H1 (cell line): ENCODE data around the gene PTPRT. TPM values are rescaled to one million over a fixed set of nuclear protein-coding genes. Genes with fewer than 3 reads are reported as not detected.
A peak's percentile ranks its signal among the peaks of the same experiment; 100 is the strongest.

Source experiments
- CTCF ChIA-PET: fragments of 300-600 bp; sonication (Branson Sonifier 250); formaldehyde crosslinking; loops from one replicate; lab custom pipeline; 2021; ENCODE audit not compliant: partially characterized antibody; lab: Charles Lee
- POLR2A ChIA-PET: fragments of 300-600 bp; sonication (Branson Sonifier 250); formaldehyde crosslinking; loops from one replicate; lab custom pipeline; 2021; ENCODE audit warnings: inconsistent platforms; ENCODE audit not compliant: partially characterized antibody; lab: Charles Lee
- DNase-seq, 2 experiments: peaks; one replicate each; pipeline versions ENCODE4 v3.0.0 to v3.0.0-alpha.2; 2010 to 2022; ENCODE audit warnings: low spot score in 2 of 2, low read depth in 1 of 2, mixed read lengths in 1 of 2
- FAIRE-seq: peaks from 2 replicates; lab custom pipeline; 2011; peaks lifted over from hg19 to GRCh38; lab: Jason Lieb, UNC
- H2AFZ ChIP-seq: 2 replicates; pipeline ENCODE4 v1.8.1; 2012; ENCODE audit warnings: low read length, inconsistent platforms
- H2AK5ac ChIP-seq: 2 replicates; pipeline ENCODE4 v1.6.1; 2013; ENCODE audit warnings: low read depth, low read length
- H2BK120ac ChIP-seq: replicated peaks from 2 replicates; pipeline ENCODE3; 2013; ENCODE audit warnings: low read depth, low read length, inconsistent platforms
- H2BK12ac ChIP-seq: 2 replicates; pipeline ENCODE4 v1.6.1; 2013; ENCODE audit warnings: low read depth, low read length
- H2BK15ac ChIP-seq: 2 replicates; pipeline ENCODE4 v1.6.1; 2013; ENCODE audit warnings: low read length
- H2BK20ac ChIP-seq: 2 replicates; pipeline ENCODE4 v1.6.1; 2013; ENCODE audit warnings: low read length
- H2BK5ac ChIP-seq: 2 replicates; pipeline ENCODE4 v1.6.1; 2013; ENCODE audit warnings: low read depth, low read length
- H3K14ac ChIP-seq: 2 replicates; pipeline ENCODE4 v1.6.1; 2013; ENCODE audit warnings: inconsistent platforms; ENCODE audit not compliant: insufficient read length
- H3K18ac ChIP-seq: 2 replicates; pipeline ENCODE4 v1.6.1; 2013; ENCODE audit warnings: low read length; ENCODE audit errors: extremely low read depth
- H3K23ac ChIP-seq: 2 replicates; pipeline ENCODE4 v1.6.1; 2013; ENCODE audit warnings: inconsistent platforms; ENCODE audit not compliant: insufficient read length
- H3K23me2 ChIP-seq: 2 replicates; pipeline ENCODE4 v1.6.1; 2013; ENCODE audit warnings: low read depth, low read length
- H3K27ac ChIP-seq: 2 replicates; pipeline ENCODE4 v1.6.1; 2011; ENCODE audit warnings: low read depth, low read length, inconsistent platforms
- H3K27me3 ChIP-seq, 4 experiments: replicated peaks in 1 of 4; 1 replicate in 1 of 4; 2 replicates in 3 of 4; pipeline versions ENCODE4 v1.6.1 to v1.8.1; 2011 to 2013; ENCODE audit warnings: low read length in 3 of 4, mild to moderate bottlenecking in 3 of 4, inconsistent platforms in 2 of 4, mixed read lengths in 2 of 4, moderate library complexity in 1 of 4; ENCODE audit not compliant: control insufficient read depth in 3 of 4, insufficient read depth in 3 of 4; ENCODE audit errors: extremely low read depth in 1 of 4
- H3K36me3 ChIP-seq, 4 experiments: 2 replicates each; pipeline versions ENCODE4 v1.6.1 to v1.8.1; 2011 to 2013; ENCODE audit warnings: mild to moderate bottlenecking in 4 of 4, low read length in 3 of 4, moderate library complexity in 2 of 4, control low read depth in 1 of 4, inconsistent platforms in 1 of 4; ENCODE audit not compliant: insufficient read depth in 4 of 4, control insufficient read depth in 2 of 4
- H3K4ac ChIP-seq: replicated peaks from 2 replicates; pipeline ENCODE3; 2013; ENCODE audit warnings: low read length, low read depth, mixed read lengths, inconsistent platforms; ENCODE audit not compliant: insufficient read length
- H3K4me1 ChIP-seq, 4 experiments: replicated peaks in 1 of 4; 1 replicate in 1 of 4; 2 replicates in 3 of 4; pipeline versions ENCODE4 v1.6.1 to v1.8.1; 2011 to 2013; ENCODE audit warnings: low read length in 3 of 4, inconsistent platforms in 2 of 4, mixed read lengths in 1 of 4; ENCODE audit not compliant: insufficient read depth in 4 of 4, control insufficient read depth in 3 of 4
- H3K4me2 ChIP-seq, 2 experiments: 2 replicates each; pipeline versions ENCODE4 v1.6.1 to v1.8.1; 2011 to 2013; ENCODE audit warnings: low read depth in 2 of 2, low read length in 2 of 2, control low read depth in 1 of 2, inconsistent platforms in 1 of 2, mild to moderate bottlenecking in 1 of 2; ENCODE audit not compliant: insufficient read depth in 1 of 2
- H3K4me3 ChIP-seq, 4 experiments: fragments of 200-600, 300-600 bp in 1 of 4; sonication (generic), shearing (Covaris generic), sonication (Bioruptor Twin) in 1 of 4; 2 replicates each; pipeline versions ENCODE4 v1.5.1 to v1.8.1; 2011 to 2016; ENCODE audit warnings: low read length in 4 of 4, low read depth in 3 of 4, control low read depth in 2 of 4, inconsistent platforms in 2 of 4, mild to moderate bottlenecking in 2 of 4, mixed read lengths in 1 of 4, moderate library complexity in 1 of 4; ENCODE audit not compliant: insufficient read depth in 2 of 4; ENCODE audit errors: extremely low read depth in 1 of 4
- H3K56ac ChIP-seq: replicated peaks from 2 replicates; pipeline ENCODE3; 2013; ENCODE audit warnings: low read depth, mild to moderate bottlenecking, mixed read lengths, low read length, inconsistent platforms; ENCODE audit not compliant: insufficient read length
- H3K79me1 ChIP-seq: 2 replicates; pipeline ENCODE4 v1.6.1; 2013; ENCODE audit warnings: low read depth, low read length, control low read depth
- H3K79me2 ChIP-seq, 2 experiments: 2 replicates each; pipeline versions ENCODE4 v1.6.1 to v1.8.1; 2012 to 2013; ENCODE audit warnings: low read length in 2 of 2, mild to moderate bottlenecking in 2 of 2, inconsistent platforms in 1 of 2; ENCODE audit not compliant: insufficient read depth in 2 of 2, control insufficient read depth in 1 of 2
- H3K9ac ChIP-seq, 4 experiments: replicated peaks in 1 of 4; 1 replicate in 1 of 4; 2 replicates in 3 of 4; pipeline versions ENCODE4 v1.6.1 to v1.8.1; 2011 to 2013; ENCODE audit warnings: low read depth in 3 of 4, low read length in 3 of 4, control low read depth in 2 of 4, mild to moderate bottlenecking in 2 of 4, moderate library complexity in 2 of 4, inconsistent platforms in 1 of 4; ENCODE audit errors: extremely low read depth in 1 of 4
- H3K9me3 ChIP-seq, 2 experiments: 2 replicates each; pipeline versions ENCODE4 v1.6.1 to v1.8.1; 2012 to 2013; ENCODE audit warnings: mild to moderate bottlenecking in 2 of 2, moderate library complexity in 2 of 2, control low read depth in 1 of 2, inconsistent platforms in 1 of 2, low read depth in 1 of 2, low read length in 1 of 2, mixed read lengths in 1 of 2; ENCODE audit not compliant: insufficient read depth in 2 of 2
- H4K20me1 ChIP-seq, 2 experiments: replicated peaks in 1 of 2; 2 replicates each; pipeline versions ENCODE3 to v1.8.1; 2011 to 2013; ENCODE audit warnings: inconsistent platforms in 2 of 2, low read length in 2 of 2, mild to moderate bottlenecking in 1 of 2; ENCODE audit not compliant: insufficient read depth in 2 of 2, control insufficient read depth in 1 of 2
- H4K5ac ChIP-seq: 2 replicates; pipeline ENCODE4 v1.6.1; 2013; ENCODE audit warnings: low read length, low read depth, mixed read lengths, inconsistent platforms; ENCODE audit not compliant: insufficient read length
- H4K8ac ChIP-seq: 2 replicates; pipeline ENCODE4 v1.8.0; 2013; ENCODE audit warnings: mild to moderate bottlenecking, moderate library complexity, low read length, inconsistent platforms; ENCODE audit not compliant: insufficient read depth; ENCODE audit errors: extremely low read depth
- H4K91ac ChIP-seq: replicated peaks from 2 replicates; pipeline ENCODE3; 2013; ENCODE audit warnings: low read length, mixed read lengths, inconsistent platforms; ENCODE audit not compliant: insufficient read length
- CEBPB ChIP-seq: IDR thresholded peaks from 2 replicates; pipeline ENCODE4 v1.6.1; 2012; ENCODE audit warnings: low read depth, low read length
- EGR1 ChIP-seq: IDR thresholded peaks from 2 replicates; pipeline ENCODE4 v1.6.1; 2011; ENCODE audit warnings: low read depth, low read length, borderline replicate concordance
- JUND ChIP-seq: IDR thresholded peaks from 2 replicates; pipeline ENCODE4 v1.6.1; 2011; ENCODE audit warnings: mild to moderate bottlenecking, improper control_type of control experiment, low read length
- KDM4A ChIP-seq: IDR thresholded peaks from one replicate; pipeline ENCODE4 v1.7.1; 2012; ENCODE audit warnings: low read depth, mild to moderate bottlenecking, moderate library complexity, low read length, inconsistent platforms; ENCODE audit not compliant: severe bottlenecking
- RBBP5 ChIP-seq: IDR thresholded peaks from 2 replicates; pipeline ENCODE4 v1.7.1; 2012; ENCODE audit warnings: low read depth, mild to moderate bottlenecking, inconsistent platforms, low read length, moderate library complexity, borderline replicate concordance
- whole genome bisulfite sequencing, 2 experiments: shearing (Covaris generic) in 1 of 2; methylation state at CpG; one replicate each; pipeline versions ENCODE4 v1.1.6 to v1.1.7; 2013 to 2015; ENCODE audit warnings: low lambda C conversion rate in 2 of 2, mixed read lengths in 2 of 2, inconsistent platforms in 1 of 2, low coverage in 1 of 2, missing lambda C conversion rate in 1 of 2; ENCODE audit not compliant: insufficient replicate concordance in 2 of 2, insufficient coverage in 1 of 2, insufficient read length in 1 of 2; ENCODE audit errors: extremely low coverage in 1 of 2, missing lambda C conversion rate in 1 of 2; 5-methylcytosine and 5-hydroxymethylcytosine counted together
- long read RNA-seq, 2 experiments: library from RNA in 1 of 2; library from capped mRNA in 1 of 2; stranded (forward); transcript quantifications; one replicate each; pipeline ENCODE4 v2.0.0, GENCODE V29; 2021; ENCODE audit warnings: inconsistent platforms in 1 of 2
- polyA minus RNA-seq, 3 experiments: library from RNA; depleted of rRNA, polyadenylated mRNA; stranded (reverse); fragments of >200 nt; gene quantifications; 1 replicate in 2 of 3; 2 replicates in 1 of 3; pipeline ENCODE4 v1.2.3, GENCODE V29; 2011
- polyA plus RNA-seq, 7 experiments: library from polyadenylated mRNA; depleted of rRNA in 3 of 7; stranded (reverse) in 5 of 7; unstranded in 2 of 7; fragments of >200 nt in 5 of 7; fragments of 200-250 nt in 2 of 7; gene quantifications; 1 replicate in 5 of 7; 2 replicates in 1 of 7; 4 replicates in 1 of 7; pipeline versions ENCODE4 v1.2.1 to v1.2.3, GENCODE V29; 2011 to 2013; ENCODE audit warnings: missing spikeins in 2 of 7, mixed read lengths in 2 of 7
- total RNA-seq: library from RNA; stranded (reverse); fragmentation: NEBNext Ultra II Directional; extraction: Animal tissue kit (Norgen Biotek cat#: 25700); gene quantifications from 2 replicates; pipeline ENCODE4 v1.2.1, GENCODE V29; 2021
- TF ChIP-seq, protein P1 (sequence below), 3 experiments: IDR thresholded peaks; 1 replicate in 2 of 3; 2 replicates in 1 of 3; pipeline versions ENCODE4 v1.5.1 to v1.6.1; 2011; ENCODE audit warnings: low read length in 3 of 3, mild to moderate bottlenecking in 3 of 3, inconsistent platforms in 2 of 3, low read depth in 1 of 3, moderate library complexity in 1 of 3; ENCODE audit not compliant: insufficient read depth in 1 of 3; ENCODE audit errors: control extremely low read depth in 1 of 3

PTPRT gene
- total RNA-seq (1.8 and 2.1 TPM in 2 replicates), polyA plus RNA-seq (2011; rRNA removed) (0.33 and 0.72 TPM in 2 replicates), polyA minus RNA-seq (2011; rRNA and poly(A)+ RNA removed) (2.7 and 5.2 TPM in 2 replicates)
- polyA plus RNA-seq (2011; cell fraction: cytosol; rRNA removed), result 0.30 TPM
- 2.6 TPM for polyA plus RNA-seq (2011; cell fraction: nucleus; rRNA removed)
- polyA plus RNA-seq (2012, experiment 1 of 2), result 0.45 to 0.87 TPM (median 0.56 TPM) in 4 replicates
- 0.34 TPM for polyA plus RNA-seq (2012, experiment 2 of 2)
- polyA plus RNA-seq (2013, experiment 1 of 2), result 0.41 TPM
- polyA plus RNA-seq (2013, experiment 2 of 2), result 0.40 TPM
- 0.44 TPM for polyA minus RNA-seq (2011; cell fraction: cytosol; rRNA and poly(A)+ RNA removed)
- 10.8 TPM for polyA minus RNA-seq (2011; cell fraction: nucleus; rRNA and poly(A)+ RNA removed)
- long read RNA-seq, experiment 1, partial matches to known transcripts, result 0 of 1 reads
- long read RNA-seq, experiment 1, other reads (novel, unspliced or antisense), result 1 of 1 reads
- long read RNA-seq, experiment 2, result 0 reads

- no peak within 1 kb of the TSS for H3K14ac ChIP-seq
- H3K9ac ChIP-seq, result peak within 1 kb of the TSS in 1 of 4 experiments; percentile 8; a peak in 1 of 7 replicates
- no peak within 1 kb of the TSS for H3K4ac ChIP-seq
- peak within 1 kb of the TSS; percentile 50 to 88 (median 53) for H3K4me3 ChIP-seq
- no peak within 1 kb of the TSS for H2BK120ac ChIP-seq
- no peaks in the 10 kb centered on the region for H3K9me3 ChIP-seq
- H3K79me2 ChIP-seq, result no peaks in the 10 kb centered on the region
- H3K23ac ChIP-seq, result no peak within 1 kb of the TSS
- no peak within 1 kb of the TSS for H2AK5ac ChIP-seq
- no peaks in the 10 kb centered on the region for H3K36me3 ChIP-seq
- H2BK15ac ChIP-seq, result no peak within 1 kb of the TSS
- H2BK5ac ChIP-seq, result no peak within 1 kb of the TSS
- ChIA-PET POLR2A (interaction anchor here (1.0 kb wide), 1 partner anchor 200 kb away, joined by 3 read pairs; no protein-coding TSS in a partner anchor), CTCF (interaction anchor here (0.8 to 3.0 kb wide), 13 partner anchors 9 to 1451 kb away, joined by 3 to 18 read pairs (median 3); no protein-coding TSS in a partner anchor)
- FAIRE-seq (no peak), DNase-seq (peak in 1 of 2 experiments; percentile 71)
- 0 out of 2 replicates have a peak within 1 kb of the TSS, but pooled peaks have one; percentile 42 for H2AFZ ChIP-seq
- no peaks in the 10 kb centered on the region for H3K79me1 ChIP-seq
- no peak within 1 kb of the TSS for H2BK12ac ChIP-seq
- H4K91ac ChIP-seq, result no peak within 1 kb of the TSS
- no peak within 1 kb of the TSS; the same call in 1 of the 2 replicates for H3K18ac ChIP-seq
- H3K4me1 ChIP-seq, result peaks cover 2 to 6% (median 4%) of the 10 kb centered on the region in 4 experiments; a peak in 5 of 7 replicates
- no peak within 1 kb of the TSS for H3K27ac ChIP-seq
- H3K27me3 ChIP-seq, result peaks cover 25 to 39% (median 35%) of the 10 kb centered on the region in 4 experiments
- peaks cover 13% of the 10 kb centered on the region; the same call in 1 of the 2 replicates for H3K23me2 ChIP-seq
- peak within 1 kb of the TSS; percentile 63 to 97 for H3K4me2 ChIP-seq
- no peak within 1 kb of the TSS for H3K56ac ChIP-seq
- H2BK20ac ChIP-seq, result no peak within 1 kb of the TSS
- H4K5ac ChIP-seq, result no peak within 1 kb of the TSS
- peaks cover 0 to 3% of the 10 kb centered on the region in 2 experiments for H4K20me1 ChIP-seq
- WGBS, 2 experiments, result 1% methylated on average over 20 of the region's 115 CpGs; no CpG with 5 or more reads in 1 of the 2 experiments
- H4K8ac ChIP-seq, result no peak within 1 kb of the TSS; the same call in 1 of the 2 replicates
- 0 out of 2 replicates have a peak, but pooled peaks have one; percentile 8 for TF ChIP-seq RBBP5
- TF ChIP-seq, protein P1, sequence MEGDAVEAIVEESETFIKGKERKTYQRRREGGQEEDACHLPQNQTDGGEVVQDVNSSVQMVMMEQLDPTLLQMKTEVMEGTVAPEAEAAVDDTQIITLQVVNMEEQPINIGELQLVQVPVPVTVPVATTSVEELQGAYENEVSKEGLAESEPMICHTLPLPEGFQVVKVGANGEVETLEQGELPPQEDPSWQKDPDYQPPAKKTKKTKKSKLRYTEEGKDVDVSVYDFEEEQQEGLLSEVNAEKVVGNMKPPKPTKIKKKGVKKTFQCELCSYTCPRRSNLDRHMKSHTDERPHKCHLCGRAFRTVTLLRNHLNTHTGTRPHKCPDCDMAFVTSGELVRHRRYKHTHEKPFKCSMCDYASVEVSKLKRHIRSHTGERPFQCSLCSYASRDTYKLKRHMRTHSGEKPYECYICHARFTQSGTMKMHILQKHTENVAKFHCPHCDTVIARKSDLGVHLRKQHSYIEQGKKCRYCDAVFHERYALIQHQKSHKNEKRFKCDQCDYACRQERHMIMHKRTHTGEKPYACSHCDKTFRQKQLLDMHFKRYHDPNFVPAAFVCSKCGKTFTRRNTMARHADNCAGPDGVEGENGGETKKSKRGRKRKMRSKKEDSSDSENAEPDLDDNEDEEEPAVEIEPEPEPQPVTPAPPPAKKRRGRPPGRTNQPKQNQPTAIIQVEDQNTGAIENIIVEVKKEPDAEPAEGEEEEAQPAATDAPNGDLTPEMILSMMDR (IDR thresholded peaks at IDR 0.05; ENCODE audit: control extremely low read depth in 1 of 3, insufficient read depth in 1 of 3, low read depth in 1 of 3, low read length in 3 of 3), result peak in 1 of 3 experiments; percentile 4; a peak in 1 of 4 replicates
- no peak for TF ChIP-seq CEBPB
- peak; percentile 58; the same call in 1 of the 2 replicates for TF ChIP-seq EGR1
- TF ChIP-seq KDM4A, result peak; percentile 87
- no peak for TF ChIP-seq JUND
Observed at GRCh38 chr20:43189554-43190331, at the start of gene PTPRT. TSS of gene PTPRT (minus strand) at chr20:43189906. CDS start at chr20:43189733, 173 bp downstream.
